ENCODE results near the gene SPATA25.

SPATA25 gene

GRCh38 chr20:45863543-45864470, 23.6 kb downstream of the SPATA25 start:
- no peak for DNase-seq

DNA sequence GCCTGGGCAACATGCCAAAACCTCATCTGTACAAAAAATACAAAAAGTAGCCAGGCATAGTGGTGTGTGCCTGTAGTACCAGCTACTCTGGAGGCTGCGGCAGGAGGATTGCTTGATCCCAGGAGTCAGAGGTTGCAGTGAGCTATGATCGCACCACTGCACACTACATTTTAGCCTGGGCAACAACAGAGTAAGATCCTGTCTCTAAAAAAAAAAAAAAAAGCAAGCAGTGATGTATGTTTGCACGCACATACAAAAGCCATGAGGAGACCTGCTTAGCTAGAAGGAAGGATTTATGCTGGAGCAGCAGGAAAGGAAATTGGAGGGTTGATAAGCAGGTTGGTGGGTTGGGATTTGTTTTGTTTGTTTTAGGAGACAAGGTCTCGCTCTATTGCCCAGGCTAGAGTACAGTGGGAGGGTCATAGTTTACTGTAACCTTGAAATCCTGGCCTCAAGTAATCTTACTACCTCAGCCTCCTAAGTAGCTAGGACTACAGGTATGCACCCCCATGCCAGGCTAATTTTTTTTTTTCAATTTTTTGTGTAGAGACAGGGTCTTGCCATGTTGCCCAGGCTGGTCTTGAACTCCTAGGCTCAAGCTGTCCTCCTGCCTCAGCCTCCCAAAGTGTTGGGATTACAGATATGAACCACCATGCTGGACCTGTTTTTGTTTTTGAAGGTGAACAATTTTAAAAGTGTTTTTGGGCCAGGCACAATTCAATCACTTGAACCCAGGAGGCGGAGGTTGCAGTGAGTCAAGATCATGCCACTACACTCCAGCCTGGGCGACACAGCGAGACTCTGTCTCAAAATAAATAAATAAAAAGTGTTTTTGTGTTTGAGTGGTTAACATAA, 26.0 kb downstream of the SPATA25 start:
- DNase-seq, result no peak

- no peak for DNase-seq
Measured at GRCh38 chr20:45860560-45861220, 26.7 kb downstream of the SPATA25 start.

DNA sequence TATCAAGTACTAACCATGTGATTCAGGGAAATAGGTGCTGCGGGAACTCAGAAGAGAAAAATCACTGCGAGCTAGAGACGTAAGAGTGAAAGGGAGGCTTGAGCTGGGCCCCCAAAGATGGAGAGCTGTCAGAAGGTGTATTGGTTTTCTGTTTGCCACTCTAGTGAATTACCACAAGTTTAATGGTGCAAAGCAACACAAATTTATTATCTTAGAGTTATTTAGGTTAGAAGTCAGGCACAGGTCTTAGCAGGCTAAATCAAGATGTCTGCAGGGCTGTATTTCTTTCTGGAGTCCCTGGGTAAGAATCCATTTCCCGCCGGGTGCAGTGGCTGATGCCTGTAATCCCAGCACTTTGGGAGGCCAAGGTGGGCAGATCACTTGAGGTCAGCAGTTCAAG, 27.5 kb downstream of the SPATA25 start:
- no peak for DNase-seq

DNA sequence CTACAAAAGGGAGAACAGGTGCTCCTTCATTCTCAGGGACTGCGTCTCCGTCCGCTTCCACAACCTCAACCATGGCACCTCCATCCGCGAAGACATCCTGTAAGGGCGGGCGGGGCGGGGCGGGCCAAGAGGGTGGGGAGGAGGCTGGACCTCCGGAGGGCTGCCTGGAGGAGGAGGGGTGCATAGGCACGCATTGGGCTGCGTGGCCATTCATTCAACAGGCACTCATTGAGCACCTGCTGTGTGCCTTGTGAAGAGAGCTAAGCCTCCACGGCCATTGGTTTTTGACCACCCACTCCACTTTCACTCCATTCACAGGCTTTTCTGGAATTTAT, 29.6 kb downstream of the SPATA25 start:
- DNase-seq, result peak; percentile 65

GRCh38 chr20:45857114-45857881, 30.1 kb downstream of the SPATA25 start, which contains the start of the genes ACOT8 and ZSWIM3:
Gene ACOT8 (minus strand): TSS chr20:45857392. CDS start chr20:45857315, 77 bp downstream.
Gene ZSWIM3 (plus strand): TSS chr20:45857614. CDS start chr20:45857826, 212 bp downstream.
- peak; percentile 94 for DNase-seq

- no peak for DNase-seq
Measured at GRCh38 chr20:45853484-45853883, 33.9 kb downstream of the SPATA25 start.

DNA sequence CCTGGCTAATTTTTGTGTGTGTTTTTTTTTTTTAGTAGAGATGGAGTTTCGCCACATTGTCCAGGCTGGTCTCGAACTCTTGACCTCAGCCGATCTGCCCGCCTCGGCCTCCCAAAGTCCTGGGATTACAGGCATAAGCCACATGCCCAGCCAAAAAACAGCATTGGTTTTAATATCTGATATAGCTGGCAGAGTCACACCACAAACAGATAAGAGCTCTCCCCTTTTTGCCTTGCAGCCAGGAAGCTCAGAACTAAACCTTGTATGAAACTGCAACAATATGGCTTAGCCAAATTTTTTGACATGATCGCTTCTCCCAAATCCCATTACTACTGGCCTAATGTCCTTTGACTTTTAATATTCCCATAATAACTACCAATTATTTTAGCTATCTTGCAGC, 35.1 kb downstream of the SPATA25 start:
- DNase-seq, result no peak

- DNase-seq, result no peak
Measured at GRCh38 chr20:45851501-45851900, 35.9 kb downstream of the SPATA25 start.

DNA sequence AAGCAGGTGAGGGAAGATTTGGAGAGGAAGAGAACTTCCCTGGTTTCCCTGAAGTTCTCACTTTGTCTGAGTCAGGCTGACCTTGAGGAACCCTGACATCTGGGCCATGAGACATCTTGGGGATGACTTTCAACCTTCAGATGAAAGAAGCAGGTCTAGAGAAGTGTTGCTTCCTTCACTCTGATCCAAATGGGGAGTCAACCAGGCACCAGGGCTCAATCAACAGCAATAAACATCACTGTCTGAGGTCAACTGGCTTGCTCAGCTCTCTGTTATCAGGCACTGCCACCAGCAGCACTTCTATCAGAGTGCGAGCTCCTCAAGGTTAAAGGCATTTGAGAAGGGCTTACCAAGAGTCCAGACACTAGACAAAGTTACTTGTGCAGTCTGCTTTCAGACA, 36.5 kb downstream of the SPATA25 start:
- DNase-seq, result no peak

GRCh38 chr20:45850238-45850637, 37.2 kb downstream of the SPATA25 start:
- DNase-seq, result no peak

DNA sequence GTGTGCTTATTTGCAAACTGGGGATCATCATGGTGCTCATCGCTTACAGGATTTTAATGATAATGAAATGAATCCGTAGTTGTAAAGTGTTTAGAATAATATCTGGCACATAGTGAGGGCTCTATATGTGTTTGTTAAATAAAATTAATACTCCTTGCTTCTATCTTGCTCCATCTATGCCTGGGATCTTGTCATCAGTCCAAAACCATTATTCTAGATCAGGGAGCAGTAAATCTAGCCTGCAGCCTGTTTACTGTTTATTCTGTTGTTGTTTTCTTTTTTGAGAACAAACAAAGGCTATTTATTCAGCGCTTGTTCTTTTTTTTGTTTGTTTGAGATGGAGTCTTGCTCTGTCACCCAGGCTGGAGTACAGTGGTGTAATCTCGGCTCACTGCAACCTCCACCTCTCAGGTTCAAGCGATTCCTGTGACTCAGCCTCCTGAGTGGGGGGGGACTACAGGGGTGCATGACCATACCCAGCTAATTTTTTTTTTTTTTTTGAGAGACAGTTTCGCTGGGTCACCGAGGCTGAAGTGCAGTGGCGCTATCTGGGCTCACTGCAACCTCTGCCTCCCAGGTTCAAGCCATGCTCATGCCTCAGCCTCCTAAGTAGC, 38.3 kb downstream of the SPATA25 start:
- no peak for DNase-seq

DNA sequence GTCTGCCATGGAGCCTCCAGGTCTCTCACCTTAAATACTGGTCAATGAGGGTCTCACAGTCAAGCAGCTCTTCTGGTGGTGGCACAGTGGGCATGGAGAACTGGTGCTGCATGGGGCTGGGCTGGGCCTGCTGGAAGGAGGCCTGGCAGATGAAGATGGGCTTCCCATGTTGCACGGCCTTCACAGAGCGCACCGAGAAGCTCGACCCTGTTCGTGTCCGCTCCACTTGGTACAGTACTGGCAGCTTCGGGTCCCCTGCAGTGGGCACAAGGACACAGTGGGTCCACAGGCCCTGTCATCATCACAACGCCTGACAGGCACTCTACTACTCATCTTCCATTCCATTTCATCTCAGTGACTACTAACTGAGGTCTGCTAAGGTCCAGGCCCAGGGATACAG, 39.0 kb downstream of the SPATA25 start:
- no peak for DNase-seq

GRCh38 chr20:45845452-45845851, 42.0 kb downstream of the SPATA25 start:
- no peak for DNase-seq

DNA sequence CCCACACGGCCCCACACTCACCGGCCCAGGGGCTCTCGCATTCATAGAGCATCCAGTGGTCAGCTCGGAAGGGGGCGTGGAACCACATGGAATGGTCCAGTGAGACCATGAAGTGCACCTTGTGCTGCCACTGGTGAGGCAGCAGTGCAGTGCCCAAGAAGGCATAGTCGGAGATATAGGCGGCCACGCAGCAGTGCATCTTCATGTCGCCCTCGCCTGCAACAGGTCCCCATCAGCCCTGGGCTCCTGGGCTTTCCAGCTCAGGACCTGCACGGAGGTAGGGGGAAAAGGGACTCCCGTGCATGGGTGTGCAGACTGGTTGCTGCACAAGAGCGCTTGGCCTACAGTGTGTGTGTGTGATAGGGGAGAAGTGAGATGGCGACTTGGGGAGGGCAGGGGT, 43.9 kb downstream of the SPATA25 start:
- DNase-seq, result no peak

GRCh38 chr20:45842169-45842812, 45.1 kb downstream of the SPATA25 start:
- no peak for DNase-seq

- DNase-seq, result no peak
Measured at GRCh38 chr20:45841407-45842129, 45.9 kb downstream of the SPATA25 start.

GRCh38 chr20:45840700-45841198, 46.7 kb downstream of the SPATA25 start:
- DNase-seq, result no peak

DNA sequence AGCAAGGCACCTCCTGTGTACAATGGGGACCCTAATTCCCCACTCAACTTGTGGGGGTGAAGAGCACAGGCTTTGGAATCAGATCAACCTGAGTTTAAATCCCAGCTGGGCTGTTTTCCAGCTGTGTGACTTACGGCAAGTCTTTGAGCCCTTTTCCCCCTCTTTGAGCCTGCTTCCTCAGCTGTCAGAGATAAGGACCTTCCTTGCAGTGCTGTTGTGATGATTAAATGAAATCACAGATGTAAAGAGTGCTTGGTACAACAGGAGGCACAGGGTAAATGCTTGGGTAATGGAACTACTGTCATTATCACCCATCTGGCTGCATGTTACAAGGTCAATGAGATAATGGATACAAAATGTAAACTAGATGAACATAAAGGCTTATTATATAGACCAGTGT, 50.6 kb downstream of the SPATA25 start:
- DNase-seq, result no peak
